SK-N-SH (cell line): Measurements from ENCODE around the gene TXNDC12. TPM values are rescaled to one million over a fixed set of nuclear protein-coding genes. Genes with fewer than 3 reads are reported as not detected.

Experiments
- CTCF ChIA-PET: fragments of 300-600, 350-600 bp; formaldehyde crosslinking; extraction: SDS; loops from one replicate; lab custom pipeline; 2021; lab: Yijun Ruan, JAX
- POLR2A ChIA-PET: fragments of 350-600 bp; sonication (Branson Sonifier 250); formaldehyde crosslinking; extraction: SDS; loops from one replicate; lab custom pipeline; 2020; ENCODE audit warnings: antibody characterized with exemption, inconsistent platforms; lab: Yijun Ruan, JAX
- DNase-seq: peaks from one replicate; pipeline ENCODE4 v3.0.0; 2012
- H2AFZ ChIP-seq: fragments of 200-600 bp; sonication (generic); 2 replicates; pipeline ENCODE4 v1.8.1; 2016; ENCODE audit warnings: antibody characterized with exemption, mild to moderate bottlenecking, low read depth
- H3F3A ChIP-seq: fragments of 200-600 bp; sonication (generic); replicated peaks from 2 replicates; pipeline ENCODE3; 2016; ENCODE audit warnings: antibody characterized with exemption, mild to moderate bottlenecking; ENCODE audit not compliant: insufficient read depth
- H3K27ac ChIP-seq, 2 experiments: fragments of 200-500 bp in 1 of 2; fragments of 200-600 bp in 1 of 2; sonication (Bioruptor generic) in 1 of 2; sonication (generic), shearing (Covaris generic) in 1 of 2; 2 replicates each; pipeline versions ENCODE4 v1.5.1 to v1.6.1; 2014 to 2016; ENCODE audit warnings: low read depth in 2 of 2, inconsistent platforms in 1 of 2, low read length in 1 of 2, mild to moderate bottlenecking in 1 of 2, mixed read lengths in 1 of 2
- H3K27me3 ChIP-seq: fragments of 200-600 bp; sonication (generic), shearing (Covaris generic); 2 replicates; pipeline ENCODE4 v1.6.1; 2016; ENCODE audit warnings: mixed run types; ENCODE audit not compliant: insufficient read depth
- H3K36me3 ChIP-seq, 2 experiments: fragments of 200-500 bp in 1 of 2; fragments of 200-600 bp in 1 of 2; sonication (Bioruptor generic) in 1 of 2; sonication (generic) in 1 of 2; replicated peaks in 1 of 2; 2 replicates each; pipeline versions ENCODE3 to v1.5.1; 2014 to 2016; ENCODE audit warnings: low read length in 1 of 2, mild to moderate bottlenecking in 1 of 2; ENCODE audit not compliant: insufficient read depth in 2 of 2, control insufficient read depth in 1 of 2
- H3K4me1 ChIP-seq, 2 experiments: fragments of 200-500 bp in 1 of 2; fragments of 200-600 bp in 1 of 2; sonication (Bioruptor generic) in 1 of 2; sonication (generic), shearing (Covaris generic) in 1 of 2; 2 replicates each; pipeline versions ENCODE4 v1.5.1 to v1.6.1; 2014 to 2016; ENCODE audit warnings: low read depth in 1 of 2, low read length in 1 of 2, mixed run types in 1 of 2; ENCODE audit not compliant: insufficient read depth in 2 of 2, control insufficient read depth in 1 of 2
- H3K4me2 ChIP-seq: fragments of 200-600 bp; sonication (generic), shearing (Covaris generic); 2 replicates; pipeline ENCODE4 v1.6.1; 2017; ENCODE audit warnings: mixed run types
- H3K4me3 ChIP-seq, 2 experiments: fragments of 200-500 bp in 1 of 2; fragments of 200-600 bp in 1 of 2; sonication (Bioruptor generic) in 1 of 2; sonication (generic), shearing (Covaris generic) in 1 of 2; 2 replicates each; pipeline versions ENCODE4 v1.5.1 to v1.8.1; 2014 to 2016; ENCODE audit warnings: low read depth in 2 of 2, inconsistent platforms in 1 of 2, low read length in 1 of 2, mild to moderate bottlenecking in 1 of 2, mixed read lengths in 1 of 2, moderate library complexity in 1 of 2
- H3K79me2 ChIP-seq: fragments of 200-600 bp; sonication (generic); 2 replicates; pipeline ENCODE4 v1.8.1; 2017; ENCODE audit warnings: mild to moderate bottlenecking; ENCODE audit not compliant: insufficient read depth
- H3K9ac ChIP-seq: fragments of 200-600 bp; sonication (generic); 2 replicates; pipeline ENCODE4 v1.6.1; 2017; ENCODE audit warnings: mixed run types
- H3K9me2 ChIP-seq: fragments of 200-600 bp; sonication (generic); 2 replicates; pipeline ENCODE4 v1.6.1; 2017; ENCODE audit warnings: mixed run types
- H3K9me3 ChIP-seq: fragments of 200-600 bp; sonication (generic); 2 replicates; pipeline ENCODE4 v1.6.1; 2017; ENCODE audit warnings: mixed run types, mild to moderate bottlenecking, moderate library complexity
- H4K20me1 ChIP-seq: fragments of 200-600 bp; sonication (generic); 2 replicates; pipeline ENCODE4 v1.6.1; 2017; ENCODE audit warnings: mild to moderate bottlenecking, mixed run types; ENCODE audit not compliant: insufficient read depth
- CHD2 ChIP-seq: fragments of 150-350 bp; IDR thresholded peaks from 2 replicates; pipeline ENCODE4 v1.6.1; 2018; ENCODE audit warnings: low read length; ENCODE audit not compliant: partially characterized antibody
- ELF1 ChIP-seq: IDR thresholded peaks from 2 replicates; pipeline ENCODE4 v1.4.0; 2012
- FOXM1 ChIP-seq: IDR thresholded peaks from 2 replicates; pipeline ENCODE4 v1.4.0; 2012; ENCODE audit warnings: low read depth, mild to moderate bottlenecking
- GABPA ChIP-seq: IDR thresholded peaks from 2 replicates; pipeline ENCODE4 v1.4.0; 2012; ENCODE audit warnings: low read depth, mild to moderate bottlenecking
- JUND ChIP-seq: IDR thresholded peaks from 2 replicates; pipeline ENCODE4 v1.4.0; 2012
- MAX ChIP-seq: IDR thresholded peaks from 2 replicates; pipeline ENCODE4 v1.4.0; 2012; ENCODE audit warnings: low read depth
- MEF2A ChIP-seq: IDR thresholded peaks from 2 replicates; pipeline ENCODE4 v1.4.0; 2012; ENCODE audit warnings: low read depth, borderline replicate concordance
- MXI1 ChIP-seq: IDR thresholded peaks from 2 replicates; pipeline ENCODE4 v1.6.1; 2012; ENCODE audit warnings: mild to moderate bottlenecking, low read depth, low read length, improper control_type of control experiment
- NRF1 ChIP-seq: IDR thresholded peaks from 2 replicates; pipeline ENCODE4 v1.6.1; 2012; ENCODE audit warnings: low read depth, mild to moderate bottlenecking, low read length
- RFX5 ChIP-seq: IDR thresholded peaks from 2 replicates; pipeline ENCODE4 v1.6.1; 2012; ENCODE audit warnings: mild to moderate bottlenecking, improper control_type of control experiment, low read length
- SIN3A ChIP-seq: IDR thresholded peaks from 2 replicates; pipeline ENCODE4 v1.6.1; 2012; ENCODE audit warnings: low read depth, mild to moderate bottlenecking, low read length, moderate library complexity, borderline replicate concordance
- TAF1 ChIP-seq: IDR thresholded peaks from 2 replicates; pipeline ENCODE4 v1.6.1; 2012; ENCODE audit warnings: low read depth, mild to moderate bottlenecking, low read length, moderate library complexity, borderline replicate concordance
- TCF12 ChIP-seq: IDR thresholded peaks from 2 replicates; pipeline ENCODE4 v1.4.0; 2012
- TEAD4 ChIP-seq: IDR thresholded peaks from 2 replicates; pipeline ENCODE4 v1.4.0; 2012; ENCODE audit warnings: mild to moderate bottlenecking, borderline replicate concordance; ENCODE audit not compliant: insufficient read depth
- YY1 ChIP-seq: IDR thresholded peaks from 2 replicates; pipeline ENCODE4 v1.4.0; 2012; ENCODE audit warnings: low read depth, mild to moderate bottlenecking
- ZBTB33 ChIP-seq: IDR thresholded peaks from 2 replicates; pipeline ENCODE4 v1.4.0; 2012; ENCODE audit warnings: low read depth, borderline replicate concordance
- WGBS: methylation state at CpG from one replicate; pipeline ENCODE4 v1.1.6; 2017; ENCODE audit warnings: low lambda C conversion rate; 5-methylcytosine and 5-hydroxymethylcytosine counted together
- polyA plus RNA-seq, 3 experiments: library from polyadenylated mRNA; depleted of rRNA; stranded (reverse); fragments of >200 nt; gene quantifications; 2 replicates each; pipeline ENCODE4 v1.2.3, GENCODE V29; 2012
- TF ChIP-seq, protein P1 (sequence below): IDR thresholded peaks from 2 replicates; pipeline ENCODE4; 2012

Gene TXNDC12
- polyA plus RNA-seq, 1 of the 3 experiments (the other 2 are of a cell fraction), result 37.2 TPM

DNA sequence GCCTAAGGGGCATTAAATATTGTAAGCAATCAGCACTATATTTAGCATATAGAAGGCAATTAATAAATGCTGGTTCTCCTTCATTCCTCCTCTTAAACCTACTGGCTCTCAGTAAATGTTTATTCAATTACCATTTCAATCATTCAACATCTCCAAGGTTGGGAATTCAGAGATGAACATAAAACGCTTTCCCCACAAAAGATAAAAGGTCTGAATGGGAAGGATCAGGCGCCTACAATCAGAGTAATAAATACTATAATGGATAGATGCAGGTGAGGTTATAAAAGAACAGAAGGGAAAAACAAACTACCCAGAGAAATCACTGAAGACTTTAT lies 21.0 kb downstream of the TXNDC12 start:
- Histone ChIP-seq H3K4me3 (peak overlapping the region; percentile 84 to 86; a peak in 3 of 4 replicates), H3K9me2 (no peaks in the 10 kb centered on the region), H3K79me2 (peaks cover 48% of the 10 kb centered on the region), H3K4me2 (peak overlapping the region; percentile 98), H4K20me1 (peaks cover 14% of the 10 kb centered on the region; the same call in 1 of the 2 replicates), H2AFZ (peak overlapping the region; percentile 95), H3F3A (peaks cover 11% of the 10 kb centered on the region), H3K27me3 (no peaks in the 10 kb centered on the region), H3K9me3 (no peaks in the 10 kb centered on the region), H3K9ac (peak overlapping the region; percentile 87), H3K36me3 (peaks cover 12 to 25% of the 10 kb centered on the region in 2 experiments), H3K4me1 (peaks cover 7 to 16% of the 10 kb centered on the region in 2 experiments; a peak in 3 of 4 replicates), H3K27ac (peak overlapping the region; percentile 80 to 85)
- ChIA-PET CTCF (interaction anchor here (0.7 to 3.2 kb wide), 3 partner anchors 11 to 40 kb away, joined by 3 to 9 read pairs (median 3); partner anchors contain the start of gene BTF3L4), POLR2A (interaction anchor here (0.8 to 2.3 kb wide), 5 partner anchors 8 to 331 kb away, joined by 3 to 15 read pairs (median 3); partner anchors contain the start of genes BTF3L4 and TXNDC12)
- no peak for DNase-seq
- WGBS, result 95% methylated on average over 2 of the region's 2 CpGs
- TF ChIP-seq JUND, result no peak
- TF ChIP-seq TCF12, result no peak

DNA sequence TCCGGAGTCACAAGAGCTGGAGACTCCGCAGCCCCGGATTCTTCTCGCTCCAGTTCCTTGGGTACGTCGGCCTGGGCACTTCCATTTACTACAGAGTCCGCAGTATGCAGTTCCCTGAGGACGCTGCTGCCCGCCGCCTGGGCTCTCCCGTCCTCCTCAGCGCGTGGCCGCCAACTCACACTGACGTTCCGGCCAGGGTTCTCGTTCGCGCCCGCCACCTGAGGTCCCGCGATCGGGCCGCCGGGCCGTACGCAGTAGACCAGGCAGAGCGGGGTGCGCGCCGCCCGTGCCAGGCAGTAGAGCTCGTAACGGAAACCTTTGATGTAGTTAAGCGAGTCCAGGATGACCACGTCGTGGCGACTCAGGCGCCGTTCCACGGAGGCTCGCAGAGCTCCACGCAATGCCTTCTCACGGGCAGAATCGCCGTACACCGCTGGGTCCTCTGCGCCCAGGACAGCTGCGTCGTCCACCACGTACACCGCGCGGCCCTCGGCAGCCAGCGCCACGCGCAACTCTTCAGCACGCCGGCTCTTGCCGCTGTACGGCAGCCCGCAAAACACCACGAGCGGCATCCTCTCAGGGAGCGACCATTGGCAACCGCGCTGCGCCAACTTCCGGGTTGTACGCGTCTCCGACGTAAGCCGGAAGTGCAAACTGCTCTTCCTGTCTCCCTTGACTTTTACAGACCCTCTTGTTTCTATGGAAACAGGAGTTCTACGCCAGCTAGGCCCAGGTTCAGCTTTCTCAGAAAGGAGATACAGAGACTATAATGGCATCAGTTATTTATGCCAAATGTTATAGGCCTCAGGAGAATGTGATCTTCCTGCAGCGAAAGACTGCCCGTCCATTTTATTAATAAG lies 21.6 kb downstream of the TXNDC12 start, which contains the start of gene KTI12:
TSS of gene KTI12 (minus strand) at position 621 of the 860 bp plus-strand sequence. CDS start at position 572, 49 bp downstream.
- POLR2A ChIA-PET, result interaction anchor here (0.8 to 2.3 kb wide), 6 partner anchors 9 to 332 kb away, joined by 3 to 15 read pairs (median 4); partner anchors contain the start of genes BTF3L4 and TXNDC12
- Histone ChIP-seq H3K9me2 (no peaks in the 10 kb centered on the region), H3K4me2 (peak within 1 kb of the TSS; percentile 98)
- TF ChIP-seq MXI1, result peak; percentile 96
- peak; percentile 73; the same call in 1 of the 2 replicates for TF ChIP-seq MAX
- TF ChIP-seq SIN3A, result peak; percentile 84; the same call in 1 of the 2 replicates
- TF ChIP-seq TAF1, result 0 out of 2 replicates have a peak, but pooled peaks have one; percentile 63
- TF ChIP-seq NRF1, result no peak
- no peak for TF ChIP-seq ZBTB33
- TF ChIP-seq GABPA, result peak; percentile 95
- peak; percentile 88 for TF ChIP-seq YY1
- TF ChIP-seq, protein P1, sequence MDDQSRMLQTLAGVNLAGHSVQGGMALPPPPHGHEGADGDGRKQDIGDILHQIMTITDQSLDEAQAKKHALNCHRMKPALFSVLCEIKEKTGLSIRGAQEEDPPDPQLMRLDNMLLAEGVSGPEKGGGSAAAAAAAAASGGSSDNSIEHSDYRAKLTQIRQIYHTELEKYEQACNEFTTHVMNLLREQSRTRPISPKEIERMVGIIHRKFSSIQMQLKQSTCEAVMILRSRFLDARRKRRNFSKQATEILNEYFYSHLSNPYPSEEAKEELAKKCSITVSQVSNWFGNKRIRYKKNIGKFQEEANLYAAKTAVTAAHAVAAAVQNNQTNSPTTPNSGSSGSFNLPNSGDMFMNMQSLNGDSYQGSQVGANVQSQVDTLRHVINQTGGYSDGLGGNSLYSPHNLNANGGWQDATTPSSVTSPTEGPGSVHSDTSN, result 0 out of 2 replicates have a peak, but pooled peaks have one; percentile 4
- TF ChIP-seq ELF1, result peak; percentile 99
- no peak for TF ChIP-seq FOXM1
- no peak for TF ChIP-seq TEAD4
- peak; percentile 31 for TF ChIP-seq CHD2
- TF ChIP-seq RFX5, result peak; percentile 61; the same call in 1 of the 2 replicates
- TF ChIP-seq MEF2A, result no peak
- TF ChIP-seq, all 33 proteins: peak for 10
- peak; percentile 91 for DNase-seq
- Histone ChIP-seq H3K36me3 (peaks cover 11 to 23% of the 10 kb centered on the region in 2 experiments), H3K4me1 (peaks cover 7 to 16% of the 10 kb centered on the region in 2 experiments; a peak in 3 of 4 replicates), H3F3A (peaks cover 11% of the 10 kb centered on the region), H3K9me3 (no peaks in the 10 kb centered on the region), H3K4me3 (peak within 1 kb of the TSS; percentile 84 to 86), H4K20me1 (peaks cover 14% of the 10 kb centered on the region; the same call in 1 of the 2 replicates), H3K9ac (peak within 1 kb of the TSS; percentile 87), H3K27me3 (no peaks in the 10 kb centered on the region), H3K79me2 (peaks cover 48% of the 10 kb centered on the region), H3K27ac (peak within 1 kb of the TSS; percentile 80 to 85), H2AFZ (peak within 1 kb of the TSS; percentile 95)
- CTCF ChIA-PET, result interaction anchor here (0.7 to 3.2 kb wide), 4 partner anchors 11 to 137 kb away, joined by 3 to 9 read pairs (median 6); partner anchors contain the start of gene BTF3L4
- WGBS, result 7% methylated on average over 15 of the region's 78 CpGs
